Fibroblast of gingiva (primary cell): ENCODE data around the gene MMP17.

Source experiments
- DNase-seq: peaks from one replicate; pipeline ENCODE4 v3.0.0-alpha.2; 2011; ENCODE audit warnings: low read depth

Gene MMP17

DNA sequence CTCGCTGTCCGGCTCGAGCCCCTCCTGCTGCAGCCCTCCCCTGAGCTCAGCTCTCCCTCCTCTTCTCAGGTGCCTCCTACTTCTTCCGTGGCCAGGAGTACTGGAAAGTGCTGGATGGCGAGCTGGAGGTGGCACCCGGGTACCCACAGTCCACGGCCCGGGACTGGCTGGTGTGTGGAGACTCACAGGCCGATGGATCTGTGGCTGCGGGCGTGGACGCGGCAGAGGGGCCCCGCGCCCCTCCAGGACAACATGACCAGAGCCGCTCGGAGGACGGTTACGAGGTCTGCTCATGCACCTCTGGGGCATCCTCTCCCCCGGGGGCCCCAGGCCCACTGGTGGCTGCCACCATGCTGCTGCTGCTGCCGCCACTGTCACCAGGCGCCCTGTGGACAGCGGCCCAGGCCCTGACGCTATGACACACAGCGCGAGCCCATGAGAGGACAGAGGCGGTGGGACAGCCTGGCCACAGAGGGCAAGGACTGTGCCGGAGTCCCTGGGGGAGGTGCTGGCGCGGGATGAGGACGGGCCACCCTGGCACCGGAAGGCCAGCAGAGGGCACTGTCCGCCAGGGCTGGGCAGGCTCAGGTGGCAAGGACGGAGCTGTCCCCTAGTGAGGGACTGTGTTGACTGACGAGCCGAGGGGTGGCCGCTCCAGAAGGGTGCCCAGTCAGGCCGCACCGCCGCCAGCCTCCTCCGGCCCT is 22.8 kb downstream of the MMP17 start:
- no peak for DNase-seq

DNA sequence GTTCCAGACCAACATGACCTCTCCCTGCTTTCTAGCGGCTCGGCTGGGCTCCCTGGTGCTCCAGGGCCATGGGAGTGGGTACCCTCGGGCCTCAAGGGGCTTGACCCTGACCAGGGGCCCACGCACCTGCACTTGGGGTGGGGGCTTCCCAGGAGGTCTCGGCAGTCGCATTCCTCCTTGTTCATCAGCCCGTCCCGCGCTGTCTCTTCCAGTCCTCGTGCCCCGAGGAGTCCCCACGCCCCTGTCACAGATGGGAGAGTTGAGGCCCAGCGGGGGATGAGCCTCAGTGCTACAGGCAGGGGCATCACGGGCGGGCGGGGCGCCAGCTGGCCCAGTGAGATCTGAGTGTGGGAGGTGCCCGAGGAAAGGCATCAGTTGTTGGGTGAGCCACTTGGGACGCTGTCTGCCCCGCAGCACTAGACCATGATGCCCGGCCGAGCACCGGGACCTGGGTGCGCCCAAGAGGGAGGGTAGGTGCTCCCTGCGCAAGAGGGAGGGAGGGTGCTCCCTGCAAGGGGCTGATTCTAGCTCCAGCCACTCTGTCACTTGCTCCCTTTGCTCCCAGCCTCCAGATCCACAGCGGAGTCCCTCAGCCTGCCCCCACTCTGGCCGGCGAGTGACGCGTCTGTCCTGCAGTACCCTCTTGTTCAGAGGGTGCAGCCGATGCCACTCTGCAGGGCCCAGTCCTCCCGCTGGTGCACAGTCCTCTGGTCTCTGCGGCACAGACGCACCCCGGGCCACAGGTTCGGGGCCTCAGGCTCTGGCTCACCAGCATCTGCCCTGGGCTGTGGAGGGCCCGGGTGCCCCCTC is 23.8 kb downstream of the MMP17 start:
- DNase-seq = no peak

DNA sequence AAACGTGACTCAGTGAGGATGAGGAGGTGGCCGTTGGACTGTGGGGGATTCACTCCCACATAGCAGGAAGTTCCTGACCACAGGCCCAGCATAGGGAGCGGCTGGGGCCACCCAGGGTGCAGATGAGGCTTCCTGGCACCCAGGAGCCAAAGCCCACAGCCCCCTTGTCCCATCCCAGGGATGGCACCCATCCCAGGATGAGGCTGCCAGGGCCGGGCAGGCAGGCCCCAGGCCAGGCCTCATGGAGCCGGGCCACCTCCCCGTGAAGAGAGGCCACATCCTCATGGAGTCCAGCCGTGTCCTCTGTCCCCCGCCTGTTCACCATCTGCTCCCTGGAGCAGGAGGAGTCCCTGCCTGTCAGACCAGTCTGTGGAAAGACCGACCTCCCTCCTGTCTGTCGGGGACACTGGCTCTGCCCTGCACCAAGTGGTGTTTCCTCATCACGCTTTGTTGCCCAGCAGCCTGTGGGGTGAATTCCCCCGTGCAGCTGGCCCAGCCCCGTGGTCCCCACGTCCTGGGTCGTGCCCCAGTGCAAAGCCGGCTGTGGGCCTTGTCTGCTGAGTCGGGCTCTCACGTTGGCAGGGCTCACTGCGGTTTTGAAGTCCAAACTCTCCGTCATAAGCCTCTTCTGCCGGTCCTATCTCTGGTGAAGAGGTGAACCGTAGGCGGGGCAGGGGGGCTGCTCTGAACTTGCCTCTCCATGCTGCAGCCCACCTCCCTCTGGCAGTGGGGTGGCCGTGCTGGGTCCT is 24.5 kb downstream of the MMP17 start:
- peak; percentile 26 for DNase-seq

DNA sequence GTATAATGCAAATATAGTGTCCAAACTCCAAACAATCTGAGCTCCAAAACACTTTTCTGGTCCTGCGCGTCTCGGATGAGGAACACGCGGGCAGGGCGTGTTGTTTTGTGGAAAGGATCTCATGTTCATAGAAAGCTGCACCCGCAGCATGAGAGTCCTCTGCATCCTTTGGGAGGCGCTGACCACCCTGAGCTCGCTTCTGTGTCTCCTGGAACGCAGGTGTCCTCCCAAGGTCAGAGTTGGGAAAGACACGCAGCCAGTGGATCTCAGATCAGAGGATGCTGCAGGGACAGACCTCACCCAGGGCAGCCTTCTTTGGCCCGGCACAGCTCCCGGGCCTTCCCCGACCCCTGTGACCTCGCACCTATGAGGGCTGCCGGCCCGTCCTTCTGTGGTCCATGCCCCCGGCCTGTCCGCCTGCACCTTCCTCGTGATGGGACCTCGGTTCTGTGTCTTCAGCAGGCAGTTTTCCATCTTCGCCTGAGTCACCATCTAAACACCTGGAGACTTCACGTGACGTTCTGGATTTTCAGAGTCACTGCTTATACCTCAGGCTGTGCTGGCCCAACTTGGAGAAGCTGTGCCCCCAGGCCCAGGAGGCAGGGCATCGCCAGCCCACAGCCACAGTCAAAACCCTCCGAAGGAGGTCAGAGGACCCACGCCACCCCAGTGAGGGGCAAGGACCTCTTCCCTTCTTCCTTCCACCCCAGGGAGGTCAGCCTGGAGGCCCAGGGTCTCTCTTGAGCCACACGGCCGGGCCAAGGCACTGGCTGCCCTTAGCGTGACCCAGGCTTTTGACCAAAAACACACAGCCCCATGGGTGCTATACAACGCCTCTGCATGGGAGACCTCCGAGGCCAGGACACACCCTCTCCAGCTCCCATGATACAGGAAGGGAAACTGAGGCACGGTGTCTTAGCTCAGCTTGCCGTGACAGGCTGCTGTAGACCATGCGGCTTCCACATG is 25.9 kb downstream of the MMP17 start:
- no peak for DNase-seq

DNA sequence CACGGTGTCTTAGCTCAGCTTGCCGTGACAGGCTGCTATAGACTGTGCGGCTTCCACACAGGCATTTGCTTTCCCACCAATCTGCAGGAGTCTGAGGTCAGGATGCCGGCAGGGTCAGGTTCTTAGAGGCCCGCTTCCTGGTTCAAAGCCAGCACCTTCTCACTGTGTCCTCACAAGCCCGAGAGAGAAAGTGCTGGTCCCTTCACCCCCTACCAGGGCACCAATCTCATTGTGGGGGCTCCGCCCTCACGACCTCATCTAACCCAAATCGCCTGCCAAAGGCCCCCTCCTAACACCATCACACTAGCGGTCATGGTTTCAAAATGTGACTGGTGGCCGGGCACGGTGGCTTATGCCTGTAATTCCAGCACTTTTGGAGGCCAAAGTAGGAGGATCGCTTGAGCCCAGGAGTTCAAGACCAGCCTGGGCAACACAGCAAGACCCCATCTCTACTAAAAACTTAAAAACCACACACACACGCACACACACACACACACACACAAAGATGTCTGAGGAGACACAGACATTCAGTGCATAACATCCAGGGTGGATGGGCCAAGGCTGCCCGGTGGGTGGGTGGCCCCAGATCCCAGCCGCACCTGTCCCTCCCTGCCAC is 26.8 kb downstream of the MMP17 start:
- no peak for DNase-seq

DNA sequence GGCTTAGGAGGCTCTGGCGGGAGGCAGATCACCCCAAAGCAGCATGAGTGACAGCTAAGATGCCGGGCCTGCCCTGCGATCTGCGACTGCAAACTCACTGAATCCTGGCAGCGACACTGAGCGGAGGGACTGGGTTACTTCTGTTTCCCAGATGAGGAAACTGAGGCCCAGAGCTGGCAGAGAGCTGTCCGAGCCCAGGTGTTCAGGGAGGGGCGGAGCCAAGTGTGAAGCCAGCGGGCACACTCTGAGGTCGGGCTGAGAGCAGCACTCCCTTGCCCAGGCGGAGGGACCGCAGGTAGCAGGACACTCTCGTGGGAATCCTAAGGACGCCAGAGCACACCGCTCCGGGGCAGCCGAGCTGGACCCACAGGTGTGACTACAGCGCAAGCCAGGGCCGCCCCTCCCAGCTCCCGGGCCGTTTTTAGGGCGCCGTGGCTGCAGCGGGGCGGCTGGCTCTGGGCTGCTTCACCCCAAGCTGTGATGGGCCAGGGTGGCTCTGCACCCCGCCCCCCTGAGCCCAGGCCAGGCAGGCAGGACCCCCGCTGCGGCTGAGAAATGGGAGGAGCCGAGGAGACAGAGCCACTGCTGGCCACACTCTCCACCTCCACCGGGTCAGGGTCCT is 27.4 kb downstream of the MMP17 start:
- DNase-seq = no peak

DNA sequence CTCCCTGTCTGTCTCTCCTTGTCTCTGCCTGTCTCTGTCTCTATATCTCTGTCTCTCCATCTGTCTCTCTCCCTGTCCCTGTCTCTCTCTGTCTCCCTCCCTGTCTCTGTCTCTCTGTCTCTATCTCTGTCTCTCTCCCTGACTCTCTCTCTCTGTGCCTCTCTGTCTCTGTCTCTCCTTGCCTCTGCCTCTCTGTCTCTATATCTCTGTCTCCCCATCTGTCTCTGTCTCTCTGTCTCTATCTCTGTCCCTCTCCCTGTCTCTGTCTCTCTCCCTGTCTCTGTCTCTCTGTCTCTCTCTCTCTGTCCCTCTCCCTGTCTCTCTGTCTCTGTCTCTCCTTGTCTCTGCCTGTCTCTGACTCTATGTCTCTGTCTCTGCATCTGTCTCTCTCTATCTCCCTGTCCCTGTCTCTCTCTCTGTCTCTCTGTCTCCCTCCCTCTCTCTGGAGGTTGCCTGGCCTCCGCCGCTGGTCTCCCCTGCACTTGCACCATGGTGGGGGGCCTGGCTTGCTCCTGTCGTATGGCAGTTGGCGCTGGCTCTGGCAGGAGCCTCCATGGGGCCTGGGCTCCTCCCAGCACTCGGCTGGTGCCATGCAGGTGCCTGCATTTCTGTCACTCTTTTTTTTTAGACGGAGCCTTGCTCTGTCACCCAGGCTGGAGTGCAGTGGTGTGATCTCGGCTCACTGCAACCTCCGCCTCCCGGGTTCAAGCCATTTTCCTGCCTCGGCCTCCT is 28.3 kb downstream of the MMP17 start:
- no peak for DNase-seq

DNA sequence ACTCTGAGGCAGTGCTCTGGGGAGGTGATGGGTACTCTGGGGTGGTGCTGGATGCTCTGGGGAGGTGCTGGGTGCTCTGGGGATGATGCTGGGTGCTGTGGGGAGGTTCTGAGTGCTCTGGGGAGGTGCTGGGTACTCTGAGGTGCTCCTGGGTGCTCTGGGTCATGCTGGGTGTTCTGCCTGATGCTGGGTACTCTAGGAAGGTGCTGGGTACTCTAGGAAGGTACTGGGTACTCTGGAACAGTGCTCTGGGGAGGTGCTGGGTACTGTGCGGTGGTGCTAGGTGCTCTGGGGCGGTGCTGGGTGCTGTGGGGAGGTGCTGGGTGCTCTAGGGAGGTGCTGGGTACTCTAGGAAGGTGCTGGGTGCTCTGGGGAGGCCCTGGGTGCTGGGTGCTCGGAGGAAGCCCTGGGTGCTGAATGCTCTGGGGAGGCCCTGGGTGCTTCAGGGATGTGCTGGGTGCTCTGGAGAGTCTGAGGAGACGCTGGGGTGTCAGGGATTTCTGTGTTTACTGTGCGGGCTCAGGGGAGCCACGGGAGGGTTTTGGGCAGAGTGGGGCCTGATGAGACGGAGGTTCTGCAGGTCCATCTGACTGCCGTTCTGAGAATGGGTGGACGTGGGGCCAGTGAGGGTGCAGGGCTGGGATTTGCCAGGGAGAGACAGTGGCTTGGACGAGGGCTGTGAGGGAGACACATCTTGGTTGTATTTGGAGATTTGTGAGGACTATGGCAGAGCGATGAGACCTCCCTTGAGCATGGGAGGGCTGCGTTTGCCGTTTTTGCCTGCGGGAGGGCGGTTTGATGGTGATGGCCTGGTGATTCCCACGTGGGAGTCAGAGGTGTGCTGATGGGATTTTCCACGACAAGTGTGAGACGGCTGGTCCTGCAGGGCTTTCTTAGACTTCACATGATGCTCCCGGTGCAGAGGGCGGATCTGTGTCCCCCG is 30.0 kb downstream of the MMP17 start:
- no peak for DNase-seq

DNA sequence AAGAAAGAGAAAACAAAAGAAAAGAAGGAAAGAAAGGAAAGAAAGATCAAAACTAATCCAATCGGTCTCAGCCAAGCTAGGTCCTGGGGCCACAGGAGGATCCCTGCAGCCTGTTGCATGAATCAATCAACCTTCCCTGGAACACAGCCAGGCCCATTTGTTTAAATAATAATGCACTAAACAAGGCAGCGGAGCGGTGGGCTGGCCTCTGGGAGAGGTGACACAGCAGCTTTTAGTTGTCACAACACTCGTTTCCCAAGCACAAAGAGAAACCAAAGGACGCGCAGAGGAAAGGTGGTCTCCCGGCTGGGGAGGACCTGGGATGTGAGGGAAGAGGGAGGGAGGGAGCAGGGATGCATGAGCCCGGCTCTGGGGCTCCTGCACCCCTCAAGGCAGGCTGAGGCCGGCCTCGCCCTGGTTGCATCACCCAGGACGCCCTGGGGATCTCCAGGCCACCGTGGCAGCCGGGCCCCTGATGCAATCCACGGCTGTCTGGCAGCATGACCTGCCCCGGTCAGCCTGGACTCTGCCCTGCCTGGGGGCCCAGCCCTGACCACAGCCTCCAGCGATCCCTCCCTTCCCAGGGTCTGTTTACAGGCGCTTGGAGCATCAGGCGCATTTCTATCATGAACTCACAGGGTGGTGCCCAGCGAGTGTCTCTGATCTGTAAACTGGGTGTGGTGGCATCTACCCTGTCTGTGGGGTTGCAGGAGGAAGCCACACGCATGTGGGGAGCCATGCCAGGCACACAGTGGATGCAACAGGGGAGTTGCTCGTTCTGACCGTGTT is 32.5 kb downstream of the MMP17 start:
- DNase-seq = peak; percentile 88

DNA sequence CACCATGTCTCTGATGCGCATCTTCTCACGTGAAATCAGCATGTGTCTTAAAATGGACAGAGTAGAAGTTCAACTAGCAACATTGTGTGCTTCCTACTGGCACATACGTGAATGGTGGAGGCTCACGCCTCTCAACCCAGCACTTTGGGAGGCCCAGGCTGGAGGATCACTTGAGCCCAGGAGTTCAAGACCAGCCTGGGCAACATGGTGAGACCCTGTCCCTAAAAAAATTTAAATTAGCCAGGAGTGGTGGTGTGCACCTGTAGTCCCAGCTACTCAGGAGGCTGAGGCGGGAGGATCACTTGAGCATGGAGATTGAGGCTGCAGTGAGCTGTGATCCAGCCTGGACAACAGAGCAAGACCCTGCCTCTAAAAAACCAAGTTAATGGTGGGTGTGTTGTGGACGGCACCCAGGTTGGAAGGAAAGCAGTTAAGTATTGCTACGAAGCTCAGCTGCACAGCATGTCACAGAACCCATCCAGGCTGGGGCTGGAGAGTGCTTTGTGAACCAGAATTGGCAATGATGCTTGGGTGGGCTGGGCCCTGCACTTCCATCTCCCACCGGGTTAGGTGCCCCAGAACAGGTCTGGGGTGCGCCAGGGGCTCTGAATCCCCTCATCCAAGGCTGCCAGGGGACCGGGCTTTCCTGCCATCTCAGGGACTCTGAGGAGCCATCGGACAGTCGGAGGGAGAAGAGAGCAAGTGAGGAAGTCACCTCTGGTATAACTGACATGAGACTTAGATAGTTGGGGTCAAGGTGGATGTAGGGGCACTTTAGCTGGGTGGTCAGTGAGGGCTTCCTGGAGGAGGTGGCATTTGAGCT is 33.3 kb downstream of the MMP17 start:
- no peak for DNase-seq

DNA sequence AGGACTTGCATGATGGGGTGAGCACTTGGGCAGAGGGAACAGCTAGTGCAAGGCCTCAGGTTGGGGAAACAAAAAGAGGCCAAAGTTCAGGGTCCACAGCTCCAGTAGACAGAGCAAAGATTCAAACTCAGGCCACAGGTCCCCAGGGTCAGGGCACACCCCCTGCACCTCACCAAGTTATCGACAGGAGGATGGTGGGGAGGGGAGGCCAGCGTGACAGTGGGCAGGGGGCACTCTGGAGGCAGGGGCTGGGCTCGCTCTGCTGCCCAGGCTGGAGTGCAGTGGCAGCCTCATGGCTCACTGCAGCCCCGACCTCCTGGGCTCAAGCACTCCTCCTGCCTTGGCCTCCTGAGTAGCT is 33.9 kb downstream of the MMP17 start:
- DNase-seq = no peak

DNA sequence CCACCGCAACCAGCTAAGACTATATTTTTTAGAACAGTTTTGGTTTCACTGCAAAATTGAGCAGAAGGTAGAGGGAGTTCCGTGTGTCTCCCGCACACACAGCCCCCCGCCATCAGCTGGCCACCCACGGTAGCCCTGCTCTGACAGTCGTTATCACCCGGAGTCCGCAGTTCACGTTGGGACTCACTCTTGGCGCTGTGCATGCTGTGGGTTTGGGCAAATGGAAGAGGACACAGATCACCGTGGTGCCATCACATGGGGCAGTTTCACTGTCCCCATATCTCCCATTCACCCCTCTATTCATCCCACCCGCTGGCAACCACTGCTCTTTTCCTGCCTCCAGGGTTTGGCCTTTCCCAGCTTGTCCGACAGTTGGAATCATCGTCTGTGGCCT is 34.4 kb downstream of the MMP17 start:
- DNase-seq = no peak

DNA sequence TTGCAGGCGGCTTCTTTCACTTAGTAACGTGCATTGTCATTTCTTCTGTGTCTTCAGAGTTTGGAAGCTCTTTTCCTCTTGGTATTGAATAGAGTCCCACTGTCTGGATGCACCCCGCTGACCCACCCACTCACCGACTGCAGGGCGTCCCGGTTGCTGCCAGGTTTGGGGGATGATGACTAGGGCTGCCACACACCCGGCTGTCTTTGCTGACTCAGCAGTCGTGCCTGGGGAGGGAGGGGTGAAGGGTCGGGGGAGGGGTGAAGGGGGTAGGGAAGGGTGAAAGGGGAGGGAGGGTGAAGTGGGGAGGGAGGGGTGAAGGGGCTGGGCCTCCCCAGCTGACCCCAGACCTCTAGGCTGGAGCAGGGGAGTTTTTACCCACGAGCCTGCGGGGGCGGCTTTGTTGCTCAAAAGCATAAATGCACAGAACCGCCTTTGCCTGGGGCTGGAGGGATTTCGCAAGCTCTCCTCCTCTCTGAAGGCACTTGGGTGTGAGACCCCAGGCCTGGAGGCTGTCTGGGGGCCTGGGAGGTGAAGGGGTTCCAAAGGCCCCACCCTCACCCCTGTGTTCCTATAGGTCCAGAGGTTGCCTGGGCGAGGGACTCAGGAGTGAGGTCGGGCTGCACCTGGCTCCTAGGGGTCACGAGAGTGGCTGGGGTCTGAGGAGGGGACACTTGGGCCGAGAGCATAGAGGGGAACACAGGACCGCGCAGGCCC is 35.0 kb downstream of the MMP17 start:
- DNase-seq = no peak

DNA sequence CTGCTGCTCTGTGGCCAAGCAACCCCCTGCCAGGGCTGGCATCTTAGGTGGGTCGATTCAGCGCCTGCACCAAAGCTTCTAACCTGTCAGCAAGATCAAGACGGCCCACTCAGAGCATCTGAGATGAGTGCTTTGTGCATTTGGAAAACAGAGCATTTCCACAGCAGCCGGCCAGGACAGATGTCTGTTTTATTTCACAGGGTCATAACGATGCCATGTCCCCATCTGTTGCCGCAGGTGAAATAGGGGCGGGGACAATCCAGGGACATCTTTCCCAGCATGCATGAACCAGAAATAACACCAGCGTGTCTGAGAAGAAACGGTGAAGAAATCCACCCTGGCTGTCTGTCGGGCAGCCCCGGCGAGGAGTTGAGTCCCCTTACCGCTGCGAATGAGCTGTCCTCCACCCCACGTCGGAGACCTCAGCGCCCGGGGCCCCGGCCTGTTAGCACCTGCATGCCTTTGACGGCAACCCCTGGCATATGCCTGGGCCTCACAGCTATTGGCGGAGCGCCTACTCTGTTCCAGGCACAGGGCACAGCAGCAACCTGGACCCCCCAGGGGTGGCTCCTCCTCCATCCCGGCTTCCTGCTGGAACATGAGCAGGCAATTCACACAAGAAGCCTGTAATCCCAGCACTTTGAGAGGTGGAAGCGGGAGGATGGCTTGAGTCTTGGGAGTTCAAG is 35.7 kb downstream of the MMP17 start:
- DNase-seq = no peak

DNA sequence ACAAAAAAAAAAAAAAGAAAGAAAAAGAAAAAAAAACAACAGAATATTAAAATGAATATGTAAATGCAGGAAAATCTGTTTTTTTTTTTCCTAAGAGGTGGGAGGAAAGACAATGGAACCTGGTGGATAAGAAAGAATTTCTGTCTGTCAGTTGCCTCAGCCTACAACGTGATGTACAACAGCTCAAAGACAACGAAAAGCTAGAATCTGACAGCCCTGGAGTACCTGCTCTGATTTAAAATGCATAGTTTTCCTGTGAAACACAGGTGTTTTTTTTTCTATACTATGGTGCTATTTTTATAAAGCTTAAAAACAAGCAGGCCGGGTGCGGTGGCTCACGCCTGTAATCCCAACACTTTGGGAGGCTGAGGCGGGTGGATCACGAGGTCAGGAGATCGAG is 36.3 kb downstream of the MMP17 start:
- no peak for DNase-seq
